HG03460 (cell line): ENCODE results near the gene XPO6.
"Not testable (repeated sequence)": the region's sequence is repeated elsewhere in the genome, so short reads cannot be mapped to it uniquely, and the experiment has no call there.

Source experiments
- ATAC-seq: cut with Tn5 transposase; IDR thresholded peaks from one replicate; pipeline ENCODE4 v1.9.1; 2021; ENCODE audit not compliant: unreplicated experiment

The XPO6 gene

GRCh38 chr16:28211758-28212531 is at the start of gene XPO6:
Gene XPO6, minus strand, starts transcription at chr16:28211965. Its CDS starts 597 bp downstream, at chr16:28211368.
- ATAC-seq = peak; percentile 78

GRCh38 chr16:28260193-28260592 is 48.4 kb upstream of the XPO6 start:
- no peak for ATAC-seq

GRCh38 chr16:28259781-28260150 is 48.0 kb upstream of the XPO6 start:
- no peak for ATAC-seq

GRCh38 chr16:28259091-28259780 is 47.5 kb upstream of the XPO6 start:
- ATAC-seq = no peak

- ATAC-seq = no peak
Observed at GRCh38 chr16:28258567-28258966, 46.8 kb upstream of the XPO6 start.

- no peak for ATAC-seq
Observed at GRCh38 chr16:28257256-28257655, 45.5 kb upstream of the XPO6 start.

GRCh38 chr16:28255838-28256237 is 44.1 kb upstream of the XPO6 start:
- no peak for ATAC-seq

GRCh38 chr16:28254158-28254557 is 42.4 kb upstream of the XPO6 start:
- ATAC-seq = no peak

GRCh38 chr16:28250999-28251398 is 39.2 kb upstream of the XPO6 start:
- ATAC-seq = no peak

- not testable (repeated sequence) for ATAC-seq
Observed at GRCh38 chr16:28249483-28249882, 37.7 kb upstream of the XPO6 start.

GRCh38 chr16:28241924-28242323 is 30.2 kb upstream of the XPO6 start:
- ATAC-seq = no peak

GRCh38 chr16:28237754-28238357 is 26.1 kb upstream of the XPO6 start:
- no peak for ATAC-seq

GRCh38 chr16:28231763-28232162 is 20.0 kb upstream of the XPO6 start:
- no peak for ATAC-seq

GRCh38 chr16:28223909-28224308 is 12.1 kb upstream of the XPO6 start:
- ATAC-seq = not testable (repeated sequence)

- not testable (repeated sequence) for ATAC-seq
Observed at GRCh38 chr16:28219777-28220176, 8.0 kb upstream of the XPO6 start.

- ATAC-seq = no peak
Observed at GRCh38 chr16:28219282-28219681, 7.5 kb upstream of the XPO6 start.

GRCh38 chr16:28218109-28218508 is 6.3 kb upstream of the XPO6 start:
- no peak for ATAC-seq

- no peak for ATAC-seq
Observed at GRCh38 chr16:28217326-28217725, 5.6 kb upstream of the XPO6 start.

GRCh38 chr16:28213396-28213795 is 1.6 kb upstream of the XPO6 start:
- no peak for ATAC-seq

GRCh38 chr16:28212532-28212873 is 738 bp upstream of the XPO6 start:
- no peak for ATAC-seq

- ATAC-seq = peak; percentile 36
Observed at GRCh38 chr16:28210979-28211588, 681 bp downstream of the XPO6 start.

GRCh38 chr16:28210264-28210663 is 1.5 kb downstream of the XPO6 start:
- no peak for ATAC-seq
